GM12892 (cell line): Measurements from ENCODE around the gene G2E3.

Experiments used
- POLR2A ChIP-seq: IDR thresholded peaks from 2 replicates; pipeline ENCODE4 v1.6.1; 2011; ENCODE audit warnings: low read depth, low read length, control low read depth
- POLR2AphosphoS5 ChIP-seq: IDR thresholded peaks from 2 replicates; pipeline ENCODE4 v1.6.1; 2011; ENCODE audit warnings: low read depth, low read length, control low read depth
- TAF1 ChIP-seq: IDR thresholded peaks from 2 replicates; pipeline ENCODE4 v1.6.1; 2011; ENCODE audit warnings: low read depth, mild to moderate bottlenecking, control low read depth, low read length, borderline replicate concordance

DNA sequence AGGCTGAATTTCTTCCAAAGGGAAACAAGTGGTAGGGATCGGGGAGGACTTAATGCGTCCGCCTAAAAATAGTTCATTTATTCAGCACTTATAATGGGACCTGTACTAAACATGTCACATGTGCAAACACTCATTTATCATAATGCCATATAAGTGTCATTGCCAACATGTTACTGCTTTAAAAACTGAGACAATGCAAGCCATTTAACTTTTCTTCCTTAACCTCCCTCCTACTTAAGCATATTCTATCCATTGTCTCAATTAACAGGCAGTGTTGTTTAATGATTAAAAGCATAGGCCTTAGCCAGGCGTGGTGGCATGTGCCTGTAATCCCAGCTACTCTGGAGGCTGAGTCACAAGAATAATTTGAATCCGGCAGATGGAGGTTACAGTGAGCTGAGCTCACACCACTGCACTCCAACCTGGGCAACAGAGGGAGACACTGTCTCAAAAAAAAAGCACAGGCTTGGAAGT lies 49.6 kb downstream of the G2E3 start:
- no peak for TF ChIP-seq POLR2AphosphoS5
- TF ChIP-seq POLR2A: no peak
- TF ChIP-seq TAF1: no peak
